Neutrophil (primary cell): ENCODE results near the gene PDGFD.

Source experiments
- H3K27ac ChIP-seq: fragments of 200-600 bp; sonication (generic); 2 replicates; pipeline ENCODE4 v1.5.1; 2016; ENCODE audit warnings: mild to moderate bottlenecking, moderate library complexity
- H3K27me3 ChIP-seq: fragments of 200-600 bp; sonication (generic); 2 replicates; pipeline ENCODE4 v1.6.0; 2016; ENCODE audit warnings: mild to moderate bottlenecking
- H3K36me3 ChIP-seq: fragments of 200-600 bp; sonication (generic); 2 replicates; pipeline ENCODE4 v1.5.1; 2017
- H3K4me1 ChIP-seq, 2 experiments: fragments of 200-600 bp in 1 of 2; sonication (generic) in 1 of 2; 1 replicate in 1 of 2; 2 replicates in 1 of 2; pipeline versions ENCODE4 v1.5.1 to v1.6.1; 2013 to 2016; ENCODE audit warnings: low read depth in 1 of 2, low read length in 1 of 2, mild to moderate bottlenecking in 1 of 2, moderate library complexity in 1 of 2; ENCODE audit not compliant: control insufficient read depth in 1 of 2, insufficient read depth in 1 of 2
- H3K4me3 ChIP-seq, 2 experiments: fragments of 200-600 bp in 1 of 2; sonication (generic) in 1 of 2; 1 replicate in 1 of 2; 2 replicates in 1 of 2; pipeline ENCODE4 v1.5.1; 2013 to 2016; ENCODE audit warnings: low read depth in 1 of 2, low read length in 1 of 2, mild to moderate bottlenecking in 1 of 2, moderate library complexity in 1 of 2
- H3K9me3 ChIP-seq: fragments of 200-600 bp; sonication (generic); 2 replicates; pipeline ENCODE4 v1.5.1; 2016
- TF ChIP-seq, protein P1 (sequence below): fragments of 200-600 bp; sonication (generic); IDR thresholded peaks from 2 replicates; pipeline ENCODE4 v1.5.1; 2016; ENCODE audit warnings: antibody characterized with exemption

Gene PDGFD

DNA sequence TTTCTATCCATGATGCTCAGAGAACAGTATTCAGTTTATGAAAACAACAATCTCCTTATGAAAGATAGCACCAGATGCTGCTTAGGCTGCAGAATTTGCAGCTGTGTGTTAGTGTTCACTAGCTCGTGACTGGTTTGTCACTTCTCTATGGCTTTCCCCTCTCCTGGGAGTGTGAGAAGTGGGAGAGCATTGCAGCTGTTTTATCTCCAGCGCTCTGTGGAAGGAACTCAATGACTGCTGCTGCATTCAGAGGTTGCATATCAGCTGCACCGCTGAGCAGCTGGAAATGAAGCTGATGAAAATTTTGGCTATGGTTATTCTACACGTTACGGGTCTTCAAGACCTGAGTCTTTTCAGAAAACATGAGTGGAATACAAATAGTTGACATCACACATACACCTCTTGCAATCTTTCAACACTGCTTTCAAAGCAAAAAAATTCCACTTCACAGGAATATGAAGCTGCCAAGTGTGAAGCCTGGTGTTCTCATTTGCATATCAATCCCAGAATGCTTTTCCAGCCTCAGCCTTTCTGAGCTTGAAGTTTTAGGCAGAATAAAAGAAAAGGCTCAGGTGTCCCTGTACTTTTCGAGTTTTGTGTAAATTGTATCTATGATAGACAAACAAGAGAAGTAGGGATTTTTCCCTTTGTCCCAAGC lies 276.8 kb downstream of the PDGFD start:
- H3K9me3 ChIP-seq = no peaks in the 10 kb centered on the region
- no peaks in the 10 kb centered on the region for H3K36me3 ChIP-seq
- H3K27ac ChIP-seq = no peak overlapping the region
- no peaks in the 10 kb centered on the region for H3K4me1 ChIP-seq
- TF ChIP-seq, protein P1, sequence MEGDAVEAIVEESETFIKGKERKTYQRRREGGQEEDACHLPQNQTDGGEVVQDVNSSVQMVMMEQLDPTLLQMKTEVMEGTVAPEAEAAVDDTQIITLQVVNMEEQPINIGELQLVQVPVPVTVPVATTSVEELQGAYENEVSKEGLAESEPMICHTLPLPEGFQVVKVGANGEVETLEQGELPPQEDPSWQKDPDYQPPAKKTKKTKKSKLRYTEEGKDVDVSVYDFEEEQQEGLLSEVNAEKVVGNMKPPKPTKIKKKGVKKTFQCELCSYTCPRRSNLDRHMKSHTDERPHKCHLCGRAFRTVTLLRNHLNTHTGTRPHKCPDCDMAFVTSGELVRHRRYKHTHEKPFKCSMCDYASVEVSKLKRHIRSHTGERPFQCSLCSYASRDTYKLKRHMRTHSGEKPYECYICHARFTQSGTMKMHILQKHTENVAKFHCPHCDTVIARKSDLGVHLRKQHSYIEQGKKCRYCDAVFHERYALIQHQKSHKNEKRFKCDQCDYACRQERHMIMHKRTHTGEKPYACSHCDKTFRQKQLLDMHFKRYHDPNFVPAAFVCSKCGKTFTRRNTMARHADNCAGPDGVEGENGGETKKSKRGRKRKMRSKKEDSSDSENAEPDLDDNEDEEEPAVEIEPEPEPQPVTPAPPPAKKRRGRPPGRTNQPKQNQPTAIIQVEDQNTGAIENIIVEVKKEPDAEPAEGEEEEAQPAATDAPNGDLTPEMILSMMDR = no peak
- H3K4me3 ChIP-seq = no peak overlapping the region
- H3K27me3 ChIP-seq = peaks cover 54% of the 10 kb centered on the region

DNA sequence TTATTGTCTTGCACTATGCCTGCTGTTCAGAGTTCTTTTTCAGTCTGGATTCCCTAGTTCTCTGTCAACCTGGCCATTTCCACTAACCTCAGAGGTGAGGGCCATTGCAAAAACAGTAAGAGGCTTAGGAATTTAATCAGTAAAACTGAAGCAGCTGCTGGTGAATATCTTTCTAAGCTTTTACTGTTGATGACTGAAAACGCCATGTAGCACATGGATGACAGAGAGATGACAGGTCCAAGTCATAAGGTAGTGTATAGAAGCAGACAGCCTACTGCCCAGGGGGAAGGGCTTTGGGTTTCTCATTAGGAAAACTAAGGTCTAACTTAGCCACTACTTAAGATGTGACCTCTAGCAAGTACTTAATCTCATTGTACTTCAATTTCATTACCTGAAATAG lies 280.1 kb downstream of the PDGFD start:
- Histone ChIP-seq H3K4me1 (peaks cover 7 to 8% of the 10 kb centered on the region in 2 experiments), H3K27ac (no peak overlapping the region), H3K4me3 (no peak overlapping the region), H3K9me3 (no peaks in the 10 kb centered on the region), H3K36me3 (no peaks in the 10 kb centered on the region), H3K27me3 (peaks cover 69% of the 10 kb centered on the region)
- TF ChIP-seq, protein P1 = no peak

GRCh38 chr11:103883291-103883690 lies 280.7 kb downstream of the PDGFD start:
- Histone ChIP-seq H3K27ac (no peak overlapping the region), H3K27me3 (peaks cover 67% of the 10 kb centered on the region), H3K9me3 (no peaks in the 10 kb centered on the region), H3K4me1 (peaks cover 11 to 13% of the 10 kb centered on the region in 2 experiments), H3K36me3 (no peaks in the 10 kb centered on the region), H3K4me3 (no peak overlapping the region)
- TF ChIP-seq, protein P1 = no peak

DNA sequence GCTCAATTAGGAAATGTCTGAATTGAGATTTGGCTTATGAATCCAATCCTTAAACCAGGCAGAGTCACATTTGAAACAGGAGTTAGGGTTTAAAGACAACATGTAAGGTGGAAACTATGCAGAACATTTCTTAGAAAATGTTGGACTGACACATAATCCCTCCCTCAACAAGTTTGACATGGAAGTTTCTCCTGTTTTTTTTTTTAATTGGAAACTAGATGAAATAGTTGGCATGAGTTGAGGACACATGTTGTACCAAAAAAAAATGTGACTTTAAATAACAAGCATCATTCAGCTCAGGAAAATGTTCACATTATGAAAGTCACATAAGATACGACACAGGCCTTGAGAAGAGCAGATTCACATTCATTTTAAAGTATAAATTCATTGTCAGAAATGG lies 282.4 kb downstream of the PDGFD start:
- no peak overlapping the region for H3K4me3 ChIP-seq
- TF ChIP-seq, protein P1 = no peak

DNA sequence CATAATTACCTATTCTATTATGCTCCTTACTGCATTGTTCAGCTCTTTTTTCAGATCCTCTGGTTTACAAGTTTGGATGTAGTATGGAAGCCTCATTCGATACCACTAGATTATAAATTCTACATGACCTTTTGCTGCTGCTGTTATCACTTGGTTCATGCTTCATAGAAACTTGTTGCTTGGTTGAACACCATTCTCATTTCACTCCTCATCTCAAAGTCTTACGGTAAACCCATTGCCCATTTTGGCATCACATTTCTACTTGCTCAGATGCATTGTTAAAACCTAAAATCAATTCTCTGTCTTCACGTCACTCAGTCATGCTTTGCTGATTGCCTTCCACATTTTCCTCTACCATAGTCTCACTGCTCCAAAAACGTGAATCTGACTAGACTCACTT lies 283.0 kb downstream of the PDGFD start:
- no peak overlapping the region for H3K27ac ChIP-seq
- no peaks in the 10 kb centered on the region for H3K36me3 ChIP-seq
- H3K27me3 ChIP-seq = peaks cover 63% of the 10 kb centered on the region
- no peaks in the 10 kb centered on the region for H3K9me3 ChIP-seq
- TF ChIP-seq, protein P1 = no peak
- H3K4me3 ChIP-seq = no peak overlapping the region
- H3K4me1 ChIP-seq = peaks cover 11 to 15% of the 10 kb centered on the region in 2 experiments

More for the DNA sequence above, 282.4 kb downstream of the PDGFD start:
- H3K9me3 ChIP-seq = no peaks in the 10 kb centered on the region
- H3K27me3 ChIP-seq = peaks cover 63% of the 10 kb centered on the region
- H3K4me1 ChIP-seq = peaks cover 11 to 15% of the 10 kb centered on the region in 2 experiments
- H3K27ac ChIP-seq = no peak overlapping the region
- H3K36me3 ChIP-seq = no peaks in the 10 kb centered on the region
